Inflammatory macrophage treated with lipopolysaccharide for 4 hours (primary cell): ENCODE data around the gene LSMEM2.
"Not testable (repeated sequence)": the region's sequence is repeated elsewhere in the genome, so short reads cannot be mapped to it uniquely, and the experiment has no call there.

Experiments
- DNase-seq: peaks from one replicate; pipeline ENCODE4 v3.0.0-alpha.2; 2020

The LSMEM2 gene

GRCh38 chr3:50284121-50284520 is 5.2 kb downstream of the LSMEM2 start:
- DNase-seq, result not testable (repeated sequence)

DNA sequence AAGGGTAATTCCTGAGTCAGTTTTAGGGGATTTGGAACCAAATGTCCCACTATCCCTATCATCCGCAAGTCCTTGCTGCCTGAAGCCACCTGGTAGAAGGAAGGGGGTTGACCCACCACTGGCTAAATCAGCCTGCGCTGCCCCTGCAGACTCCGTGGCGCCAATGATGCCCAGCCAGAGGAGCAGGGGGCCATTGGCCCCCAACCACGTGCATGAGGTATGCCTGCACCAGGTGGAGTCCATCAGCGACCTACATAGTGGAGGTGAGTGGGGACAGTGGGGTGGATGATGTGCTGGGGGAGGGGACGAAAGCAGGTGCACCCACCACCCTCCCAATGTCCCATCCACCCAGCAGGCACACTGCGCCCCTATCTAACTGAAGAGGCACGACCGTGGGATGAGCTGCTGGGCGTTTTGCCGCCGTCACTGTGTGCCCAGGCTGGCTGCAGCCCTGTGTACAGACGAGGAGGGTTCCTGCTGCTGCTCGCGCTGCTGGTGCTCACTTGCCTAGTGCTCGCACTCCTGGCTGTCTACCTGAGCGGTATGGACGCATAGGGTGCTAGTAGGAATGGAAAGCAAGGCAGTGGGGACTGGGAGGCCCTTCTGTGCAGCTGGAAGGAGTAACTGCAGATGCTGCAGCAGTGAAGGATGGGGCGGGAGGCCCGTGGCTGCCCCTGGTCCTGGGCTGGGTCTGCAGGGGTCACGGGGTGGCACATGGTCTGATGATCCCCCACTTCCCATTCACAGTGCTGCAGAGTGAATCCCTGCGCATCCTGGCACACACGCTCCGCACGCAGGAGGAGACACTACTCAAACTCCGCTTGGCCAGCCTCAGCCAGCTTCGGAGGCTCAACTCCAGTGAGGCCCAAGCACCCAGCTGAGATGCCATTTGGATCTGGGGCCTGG is 7.7 kb downstream of the LSMEM2 start:
- no peak for DNase-seq

DNA sequence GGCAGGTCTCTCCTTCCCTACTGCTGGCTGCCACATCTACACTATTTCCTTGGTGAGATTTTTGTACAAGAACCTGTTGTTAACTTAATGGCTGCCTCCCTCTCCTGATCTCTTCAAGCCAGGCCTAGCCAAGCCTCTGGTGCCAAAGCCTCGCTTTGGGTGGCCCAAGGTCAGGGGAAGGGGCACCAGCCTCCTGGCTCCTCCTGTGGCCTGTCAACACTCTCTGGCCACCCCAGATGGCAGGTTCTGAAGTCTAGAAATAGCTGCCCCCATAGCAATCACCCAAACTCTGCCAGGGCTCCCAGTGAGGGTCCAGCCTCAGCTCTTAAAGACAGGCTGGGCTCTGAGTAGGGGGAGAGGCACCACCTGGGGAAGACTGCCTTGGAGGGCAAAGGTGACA is 8.4 kb downstream of the LSMEM2 start:
- no peak for DNase-seq

DNA sequence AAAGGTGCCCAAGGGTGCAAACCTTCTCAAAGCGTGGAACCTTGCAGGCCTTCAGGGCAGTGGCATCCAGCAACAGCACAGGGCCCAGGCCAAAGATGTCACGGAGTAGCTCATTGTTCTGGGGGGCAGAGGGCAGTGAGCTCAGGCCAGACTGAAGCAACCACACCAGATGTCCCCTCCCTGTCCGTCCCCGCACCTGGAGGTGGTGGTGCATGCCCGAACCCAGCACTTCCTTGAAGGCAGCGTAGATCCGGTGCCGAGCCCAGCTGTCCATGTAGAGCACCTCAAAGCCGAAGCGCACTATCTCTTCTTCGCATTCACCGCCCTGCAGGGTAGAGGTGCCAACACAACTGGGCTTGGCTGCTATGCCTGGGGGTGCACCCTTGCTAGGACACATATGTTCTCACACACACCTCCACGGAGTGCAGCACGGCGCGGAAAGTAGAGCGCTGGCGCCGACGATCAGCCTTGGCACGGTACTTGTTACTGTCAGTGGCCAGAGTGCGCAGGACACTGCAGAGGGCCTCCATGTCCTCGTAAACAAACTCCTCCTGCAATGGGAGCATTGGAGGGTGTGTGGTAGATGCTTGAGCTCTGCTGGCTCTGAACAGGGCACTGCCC is 9.6 kb downstream of the LSMEM2 start:
- DNase-seq, result no peak

- DNase-seq, result no peak
Measured at GRCh38 chr3:50289130-50289529, 10.2 kb downstream of the LSMEM2 start.

DNA sequence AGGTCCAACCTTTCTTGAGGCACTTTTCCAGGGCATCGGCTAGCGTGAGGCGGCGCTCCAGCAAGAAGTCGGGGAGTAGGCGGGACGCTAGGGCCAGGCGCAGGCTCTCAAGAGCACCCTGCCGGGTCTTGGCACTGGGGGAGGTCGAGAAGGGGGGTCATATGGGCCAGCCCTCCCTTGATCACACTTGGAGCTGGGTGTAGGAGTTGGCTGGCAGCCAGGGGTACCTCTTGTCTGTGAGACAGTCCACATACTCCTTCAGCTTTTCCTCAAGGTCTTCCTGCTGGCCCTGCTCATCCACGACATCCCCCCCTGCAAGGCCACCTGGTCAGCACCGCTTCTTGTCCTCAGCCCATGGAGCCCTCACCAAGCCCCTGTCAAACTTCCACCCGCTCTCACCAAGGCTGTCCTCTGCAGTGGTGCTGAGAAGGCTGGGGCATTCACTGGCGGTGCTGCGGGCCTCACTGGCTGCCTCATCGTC is 11.3 kb downstream of the LSMEM2 start:
- DNase-seq, result no peak

- DNase-seq, result peak; percentile 98
Measured at GRCh38 chr3:50292159-50293078, 13.5 kb downstream of the LSMEM2 start, which contains the start of gene IFRD2. IFRD2 (minus strand) TSS chr3:50292429; CDS start chr3:50292274, 155 bp downstream.

DNA sequence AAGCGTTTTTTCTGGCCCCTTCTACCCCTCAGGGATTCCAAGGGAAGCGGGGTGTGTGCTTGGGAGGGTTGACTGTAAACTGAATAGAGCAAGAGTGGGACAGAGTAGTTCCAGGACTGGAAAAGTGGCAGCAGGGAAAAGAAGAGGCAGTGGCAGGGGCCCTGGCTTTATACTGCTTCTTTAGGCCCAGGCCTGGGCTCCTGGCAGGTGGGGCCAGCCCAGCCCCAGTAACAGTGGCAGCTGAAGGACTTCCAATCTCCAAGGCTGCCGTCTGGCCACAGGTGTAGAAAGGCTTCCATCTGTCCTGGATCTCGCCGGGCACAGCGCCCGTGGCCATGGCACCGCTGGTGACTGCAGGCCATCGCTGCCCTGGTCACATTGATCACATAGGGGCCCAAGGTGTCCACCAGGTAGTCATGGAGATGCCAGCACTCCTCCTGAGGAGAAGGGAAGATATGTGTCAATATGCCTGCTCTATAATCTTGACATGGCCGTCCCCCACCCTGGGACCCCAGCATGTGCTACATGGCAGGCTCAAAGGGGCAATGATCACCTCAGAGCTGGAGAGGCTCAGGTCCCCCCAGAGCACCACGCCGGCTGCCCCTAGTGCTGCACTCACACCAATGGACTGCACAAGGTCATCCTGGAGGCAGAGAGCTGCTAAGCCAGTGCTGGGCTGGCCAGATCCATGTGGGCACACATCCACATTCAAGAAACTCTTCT is 14.4 kb downstream of the LSMEM2 start:
- no peak for DNase-seq

DNA sequence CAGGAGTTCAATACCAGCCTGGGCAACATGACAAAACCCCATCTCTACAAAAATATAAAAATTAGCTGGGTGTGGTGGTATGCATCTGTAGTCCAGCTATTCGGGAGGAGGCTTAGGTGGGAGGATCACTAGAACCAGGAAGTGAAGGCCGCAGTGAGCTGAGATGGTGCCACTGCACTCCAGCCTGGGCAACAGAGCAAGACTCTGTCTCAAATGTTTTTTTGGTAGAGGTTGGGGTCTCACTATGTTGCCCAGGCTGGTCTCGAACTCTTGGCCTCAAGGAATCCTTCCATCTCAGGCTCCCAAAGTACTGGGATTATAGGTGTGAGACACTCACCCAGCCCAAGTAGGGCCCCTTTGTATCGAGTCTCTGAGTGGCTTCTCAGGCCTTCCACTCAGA is 15.2 kb downstream of the LSMEM2 start:
- DNase-seq, result no peak

GRCh38 chr3:50294492-50295403 is 15.9 kb downstream of the LSMEM2 start:
- no peak for DNase-seq

GRCh38 chr3:50295553-50296431 is 16.9 kb downstream of the LSMEM2 start:
- no peak for DNase-seq

- no peak for DNase-seq
Measured at GRCh38 chr3:50296721-50297383, 18.0 kb downstream of the LSMEM2 start.

GRCh38 chr3:50297384-50297775 is 18.5 kb downstream of the LSMEM2 start:
- no peak for DNase-seq

GRCh38 chr3:50297896-50298725 is 19.2 kb downstream of the LSMEM2 start:
- peak; percentile 21 for DNase-seq

GRCh38 chr3:50298836-50299637 is 20.1 kb downstream of the LSMEM2 start, which contains the start of the genes HYAL3 and NAA80:
HYAL3 (minus strand) TSS chr3:50299405; CDS start chr3:50295602, 3,803 bp downstream.
NAA80 (minus strand) TSS chr3:50299405; CDS start chr3:50297463, 1,942 bp downstream.
- peak; percentile 100 for DNase-seq

GRCh38 chr3:50299638-50299928 is 20.7 kb downstream of the LSMEM2 start:
- no peak for DNase-seq

DNA sequence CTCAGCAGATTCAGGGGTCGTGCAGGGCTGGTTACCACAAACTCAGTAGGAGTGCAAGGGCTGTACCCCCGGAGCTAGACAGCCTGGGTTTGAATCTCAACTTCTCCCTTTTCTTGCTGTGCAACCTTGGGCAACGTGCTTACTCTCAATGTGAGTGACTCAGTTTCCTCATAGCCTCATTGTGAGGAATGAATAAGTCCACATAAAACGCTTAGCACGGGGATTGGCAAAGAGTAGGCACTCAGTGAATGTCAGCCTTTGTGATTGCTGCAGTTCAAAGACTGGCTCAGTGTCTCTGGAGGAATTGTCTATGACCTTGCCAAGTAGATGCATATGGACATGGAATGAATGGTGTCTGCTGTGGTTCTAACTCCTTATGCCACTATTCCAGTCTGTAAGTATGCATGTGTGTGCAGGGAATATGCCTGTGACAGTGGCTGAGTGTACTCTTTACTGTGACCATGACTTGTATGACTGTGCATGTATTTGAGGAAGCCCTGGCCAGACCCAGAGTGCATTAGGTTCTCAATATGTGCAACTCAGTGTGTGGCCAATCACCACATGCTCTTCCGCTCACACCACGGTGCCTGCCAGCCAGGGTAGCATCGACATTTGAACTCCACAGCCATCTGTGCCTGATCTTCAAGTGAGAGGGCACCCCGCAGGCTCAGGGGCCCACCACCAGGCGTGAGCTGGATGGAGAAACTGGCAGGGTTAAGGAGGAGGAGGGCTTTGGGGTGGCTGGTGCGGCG is 21.2 kb downstream of the LSMEM2 start:
- peak; percentile 86 for DNase-seq
